ENCODE results near the gene MED29. TPM values are rescaled to one million over a fixed set of nuclear protein-coding genes. Genes with fewer than 3 reads are reported as not detected.
A peak's percentile ranks its signal among the peaks of the same experiment; 100 is the strongest.

The MED29 gene
- total RNA-seq, 1 experiment from 2014 or later, result 32.0 TPM

DNA sequence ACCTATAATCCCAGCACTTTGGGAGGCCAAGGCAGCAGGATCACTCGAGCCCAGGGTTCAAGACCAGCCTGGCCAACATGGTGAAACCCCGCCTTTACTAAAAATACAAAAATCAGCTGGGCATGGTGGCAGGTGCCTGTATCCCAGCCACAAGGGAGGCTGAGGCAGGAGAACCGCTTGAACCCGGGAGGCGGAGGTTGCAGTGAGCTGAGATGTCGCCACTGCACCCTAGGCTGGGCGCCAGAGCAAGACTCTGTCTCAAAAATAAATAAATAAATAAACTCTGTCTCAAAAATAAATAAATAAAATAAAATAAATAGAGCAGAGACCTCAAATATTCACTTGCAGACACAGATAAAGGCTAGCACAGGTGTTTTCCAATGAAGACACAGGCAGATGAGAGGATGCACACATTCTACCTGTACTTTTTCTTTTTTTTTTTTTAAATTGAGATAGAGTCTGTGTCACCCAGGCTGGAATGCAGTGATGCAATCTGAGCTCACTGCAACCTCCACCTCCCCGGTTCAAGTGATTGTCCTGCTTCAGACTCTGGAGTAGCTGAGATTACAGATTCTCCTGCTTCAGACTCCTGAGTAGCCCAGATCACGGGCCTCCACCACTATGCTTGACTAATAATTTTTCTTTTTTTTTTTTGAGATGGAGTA, 47.2 kb downstream of the MED29 start:
- no peaks in the 10 kb centered on the region for H3K9me2 ChIP-seq (ENCODE audit: insufficient read depth)
- peaks cover 13% of the 10 kb centered on the region; the same call in 1 of the 2 replicates for H4K20me1 ChIP-seq (ENCODE audit: insufficient read depth)
- H3K4me3 ChIP-seq (replicated peaks in 1 of 2; ENCODE audit: low read depth in 1 of 2, low read length in 2 of 2), result no peak overlapping the region
- ATAC-seq, result no peak
- ChIA-PET CTCF (interaction anchor here (1.0 kb wide), 1 partner anchor 233 kb away, joined by 4 read pairs; no protein-coding TSS in a partner anchor), POLR2A (interaction anchor here (1.2 kb wide), 1 partner anchor 10 kb away, joined by 4 read pairs; no protein-coding TSS in a partner anchor), RAD21 (ENCODE audit: low non-redundant PET in 1 of 2, low total read pairs in 2 of 2, uncharacterized antibody in 2 of 2, unreplicated experiment in 2 of 2) (interaction anchor here in 1 of 2 experiments (0.7 kb wide), 1 partner anchor 25 kb away, joined by 3 read pairs; no protein-coding TSS in a partner anchor)
- peaks cover 15 to 22% of the 10 kb centered on the region in 2 experiments; a peak in 3 of 4 replicates for H3K36me3 ChIP-seq (ENCODE audit: control insufficient read depth in 1 of 2, insufficient read depth in 2 of 2, low read length in 2 of 2)
- no peak overlapping the region for H3K4me2 ChIP-seq (ENCODE audit: low read length)
- H3K9ac ChIP-seq (ENCODE audit: low read length), result no peak overlapping the region
- H3K27me3 ChIP-seq (ENCODE audit: insufficient read depth, low read length), result no peaks in the 10 kb centered on the region
- H3K4me1 ChIP-seq (ENCODE audit: control insufficient read depth in 1 of 2, insufficient read depth in 2 of 2, low read length in 2 of 2), result peaks cover 12 to 45% of the 10 kb centered on the region in 2 experiments
- TF ChIP-seq CBX3 (IDR thresholded peaks at IDR 0.05; ENCODE audit: low read depth) (no peak), CEBPB (IDR thresholded peaks at IDR 0.05; ENCODE audit: low read depth) (peak; percentile 58)
- H3K9me3 ChIP-seq (ENCODE audit: control insufficient read depth in 1 of 2, insufficient read depth in 1 of 2, low read depth in 1 of 2, low read length in 2 of 2), result no peaks in the 10 kb centered on the region; a peak in 1 of 4 replicates
- H2AFZ ChIP-seq (ENCODE audit: low read depth, low read length, poor library complexity, severe bottlenecking), result no peak overlapping the region
- BruUV-seq (replicated peaks), result no TSS peak
- intact Hi-C loops (cut with micrococcal nuclease), result no loop called here
- H3K27ac ChIP-seq (ENCODE audit: low read depth, low read length), result no peak overlapping the region
- DNase-seq (ENCODE audit: low read depth, low spot score), result no peak
- peaks cover 24% of the 10 kb centered on the region for H3K79me2 ChIP-seq (ENCODE audit: insufficient read depth, low read length)

DNA sequence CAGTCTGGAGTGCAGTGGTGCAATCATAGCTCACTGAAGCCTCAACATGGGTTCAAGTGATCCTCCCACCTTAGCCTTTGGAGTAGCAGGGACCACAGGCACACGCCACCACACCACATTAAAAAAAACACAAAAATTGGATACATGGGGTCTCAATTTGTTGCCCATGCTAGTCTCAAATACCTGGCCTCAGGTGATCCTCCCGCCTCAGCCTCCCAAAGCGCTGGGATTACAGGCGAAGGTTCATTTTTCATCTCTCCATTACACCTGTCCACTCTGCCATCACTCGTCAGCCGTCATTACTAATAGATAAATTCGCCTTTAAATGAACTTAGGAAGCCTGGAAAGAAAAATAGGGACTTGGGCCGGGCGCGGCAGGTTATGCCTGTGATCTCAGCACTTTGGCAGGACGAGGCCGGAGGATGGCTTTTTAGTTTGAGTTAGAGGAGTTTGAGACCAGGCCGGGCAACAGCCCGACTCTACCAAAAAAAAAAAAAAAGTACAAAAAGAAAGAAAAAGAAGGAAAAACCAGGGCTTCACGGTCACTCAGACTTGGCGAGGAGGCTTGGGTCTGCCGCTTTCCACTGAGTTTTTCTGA, 53.5 kb downstream of the MED29 start:
- ATAC-seq (no peak), DNase-seq (ENCODE audit: low read depth, low spot score) (no peak)
- intact Hi-C loops (cut with micrococcal nuclease), result loop anchor here (2.0 kb wide), 1 partner anchor 88 kb away; the partner anchor contains the start of gene EID2B
- TF ChIP-seq, protein P1, sequence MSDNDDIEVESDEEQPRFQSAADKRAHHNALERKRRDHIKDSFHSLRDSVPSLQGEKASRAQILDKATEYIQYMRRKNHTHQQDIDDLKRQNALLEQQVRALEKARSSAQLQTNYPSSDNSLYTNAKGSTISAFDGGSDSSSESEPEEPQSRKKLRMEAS (IDR thresholded peaks at IDR 0.05), result no peak
- no peak for TF ChIP-seq ZFX (IDR thresholded peaks at IDR 0.05)
- Histone ChIP-seq H3K9ac (ENCODE audit: low read length) (peak overlapping the region; percentile 86), H4K20me1 (ENCODE audit: insufficient read depth) (no peaks in the 10 kb centered on the region), H3K79me2 (ENCODE audit: insufficient read depth, low read length) (peaks cover 52% of the 10 kb centered on the region), H3K4me2 (ENCODE audit: low read length) (peak overlapping the region; percentile 78), H3K9me3 (ENCODE audit: control insufficient read depth in 1 of 2, insufficient read depth in 1 of 2, low read depth in 1 of 2, low read length in 2 of 2) (no peaks in the 10 kb centered on the region; a peak in 1 of 4 replicates), H3K4me1 (ENCODE audit: control insufficient read depth in 1 of 2, insufficient read depth in 2 of 2, low read length in 2 of 2) (peaks cover 6 to 37% of the 10 kb centered on the region in 2 experiments), H3K27ac (ENCODE audit: low read depth, low read length) (peak overlapping the region; percentile 87), H3K9me2 (ENCODE audit: insufficient read depth) (no peaks in the 10 kb centered on the region), H2AFZ (ENCODE audit: low read depth, low read length, poor library complexity, severe bottlenecking) (no peak overlapping the region), H3K36me3 (ENCODE audit: control insufficient read depth in 1 of 2, insufficient read depth in 2 of 2, low read length in 2 of 2) (peaks cover 2 to 9% of the 10 kb centered on the region in 2 experiments; a peak in 2 of 4 replicates), H3K4me3 (replicated peaks in 1 of 2; ENCODE audit: low read depth in 1 of 2, low read length in 2 of 2) (peak overlapping the region; percentile 74 to 100), H3K27me3 (ENCODE audit: insufficient read depth, low read length) (no peaks in the 10 kb centered on the region)
- ChIA-PET POLR2A (interaction anchor here (0.7 to 2.7 kb wide), 4 partner anchors 9 to 54 kb away, joined by 3 to 35 read pairs (median 4); partner anchors contain the start of genes MED29, PAF1 and RPS16), CTCF (no interaction called here), RAD21 (ENCODE audit: low non-redundant PET in 1 of 2, low total read pairs in 2 of 2, uncharacterized antibody in 2 of 2, unreplicated experiment in 2 of 2) (interaction anchor here in 1 of 2 experiments (0.6 kb wide), 1 partner anchor 30 kb away, joined by 3 read pairs; no protein-coding TSS in a partner anchor)
- BruUV-seq (replicated peaks), result TSS peak; percentile 96
